A549 (cell line): Measurements from ENCODE around the gene MEF2C. TPM values are rescaled to one million over a fixed set of nuclear protein-coding genes. Genes with fewer than 3 reads are reported as not detected.

Source experiments
- ATAC-seq, 2 experiments: fragments of 200-7000 bp in 1 of 2; fragments of >200 bp in 1 of 2; cut with Nextera tagmentation in 1 of 2; cut with Tn5 transposase in 1 of 2; 3 replicates each; pipeline versions ENCODE4 v1.8.0 to v1.9.1; 2018 to 2020; ENCODE audit warnings: mild to moderate bottlenecking in 1 of 2, moderate library complexity in 1 of 2
- CTCF ChIA-PET: fragments of 300-600 bp; sonication (Branson Sonifier 250); formaldehyde crosslinking; extraction: SDS; loops from one replicate; lab custom pipeline; 2021; ENCODE audit warnings: antibody characterized with exemption, inconsistent platforms; lab: Yijun Ruan, JAX
- POLR2A ChIA-PET: fragments of 350-600 bp; formaldehyde crosslinking; extraction: SDS; loops from one replicate; lab custom pipeline; 2021; ENCODE audit warnings: antibody characterized with exemption, inconsistent platforms; lab: Yijun Ruan, JAX
- DNase-seq, 2 experiments: peaks; one replicate each; pipeline versions ENCODE4 v3.0.0 to v3.0.0-alpha.2; 2011 to 2016; ENCODE audit warnings: low read depth in 1 of 2, low spot score in 1 of 2
- FAIRE-seq: peaks from 2 replicates; lab custom pipeline; 2011; peaks lifted over from hg19 to GRCh38; lab: Jason Lieb, UNC
- H3K27ac ChIP-seq, 2 experiments: fragments of >200 bp; sonication (Bioruptor Twin); formaldehyde crosslinking; 3 replicates each; pipeline ENCODE4 v1.5.1; 2016 to 2017
- H3K4me1 ChIP-seq: fragments of >200 bp; sonication (Bioruptor Twin); formaldehyde crosslinking; 3 replicates; pipeline ENCODE4 v1.6.1; 2016
- H3K4me2 ChIP-seq: fragments of >200 bp; sonication (Bioruptor Twin); formaldehyde crosslinking; 3 replicates; pipeline ENCODE4 v1.6.1; 2016
- H3K4me3 ChIP-seq: fragments of >200 bp; sonication (Bioruptor Twin); formaldehyde crosslinking; 3 replicates; pipeline ENCODE4 v1.5.1; 2016
- H3K9me3 ChIP-seq: fragments of >200 bp; sonication (Bioruptor Twin); formaldehyde crosslinking; 3 replicates; pipeline ENCODE4 v1.6.1; 2016
- CHD4 ChIP-seq: fragments of 200-600 bp; sonication (generic); IDR thresholded peaks from 2 replicates; pipeline ENCODE4 v1.6.1; 2016; ENCODE audit warnings: antibody characterized with exemption, mild to moderate bottlenecking, borderline replicate concordance
- EP300 ChIP-seq, 2 experiments: fragments of >200 bp; sonication (Bioruptor Twin); formaldehyde crosslinking; IDR thresholded peaks; 2 replicates in 1 of 2; 3 replicates in 1 of 2; pipeline ENCODE4 v1.6.1; 2016 to 2017
- FOSB ChIP-seq: fragments of 250-450 bp; sonication (Bioruptor Pico); IDR thresholded peaks from 2 replicates; pipeline ENCODE4 v1.5.0; 2020; ENCODE audit warnings: mild to moderate bottlenecking, moderate library complexity
- GATA3 ChIP-seq: IDR thresholded peaks from 2 replicates; pipeline ENCODE4 v1.6.1; 2012; ENCODE audit warnings: borderline replicate concordance
- HES2 ChIP-seq: fragments of >200 bp; sonication (Bioruptor Twin); formaldehyde crosslinking; IDR thresholded peaks from 2 replicates; pipeline ENCODE4 v1.6.1; 2016
- HMGXB4 ChIP-seq: fragments of 250-450 bp; sonication (Bioruptor Pico); IDR thresholded peaks from 2 replicates; pipeline ENCODE4 v1.5.0; 2021; ENCODE audit warnings: mild to moderate bottlenecking, moderate library complexity, borderline replicate concordance
- HOXB13 ChIP-seq: fragments of 250-450 bp; sonication (Bioruptor Pico); IDR thresholded peaks from 2 replicates; pipeline ENCODE4 v1.5.0; 2020; ENCODE audit warnings: low read depth, mild to moderate bottlenecking, moderate library complexity
- JUNB ChIP-seq: fragments of >200 bp; sonication (Bioruptor Twin); formaldehyde crosslinking; IDR thresholded peaks from 2 replicates; pipeline ENCODE4 v1.6.1; 2016
- KDM5A ChIP-seq: fragments of 200-600 bp; sonication (generic); IDR thresholded peaks from 2 replicates; pipeline ENCODE4 v1.6.1; 2016; ENCODE audit warnings: antibody characterized with exemption, mild to moderate bottlenecking
- MAX ChIP-seq: IDR thresholded peaks from 2 replicates; pipeline ENCODE4 v1.6.1; 2012
- MYC ChIP-seq: IDR thresholded peaks from 2 replicates; pipeline ENCODE4 v1.6.1; 2012; ENCODE audit warnings: mild to moderate bottlenecking, inconsistent platforms, low read length, improper control_type of control experiment, borderline replicate concordance
- NFE2L2 ChIP-seq: fragments of 150-350 bp; conservative IDR thresholded peaks from 2 replicates; pipeline ENCODE4 v1.6.1; 2014; ENCODE audit warnings: low read length
- NPAS2 ChIP-seq: fragments of 250-450 bp; sonication (Bioruptor Pico); IDR thresholded peaks from 2 replicates; pipeline ENCODE4 v1.8.0; 2022; ENCODE audit warnings: mild to moderate bottlenecking, moderate library complexity, borderline replicate concordance
- PBX3 ChIP-seq: IDR thresholded peaks from 2 replicates; pipeline ENCODE4 v1.6.1; 2012
- POLR2AphosphoS2 ChIP-seq: conservative IDR thresholded peaks from 2 replicates; pipeline ENCODE4 v1.6.1; 2012; ENCODE audit warnings: low read length, improper control_type of control experiment, inconsistent platforms
- RAD21 ChIP-seq, 2 experiments: fragments of >200 bp in 1 of 2; sonication (Bioruptor Twin) in 1 of 2; formaldehyde crosslinking in 1 of 2; IDR thresholded peaks in 1 of 2; conservative IDR thresholded peaks in 1 of 2; 2 replicates in 1 of 2; 3 replicates in 1 of 2; pipeline ENCODE4 v1.6.1; 2012 to 2018; ENCODE audit warnings: inconsistent platforms in 1 of 2
- RARB ChIP-seq: fragments of 250-450 bp; sonication (Bioruptor Pico); IDR thresholded peaks from 2 replicates; pipeline ENCODE4 v1.8.0; 2021; ENCODE audit warnings: mild to moderate bottlenecking, moderate library complexity
- RNF2 ChIP-seq: fragments of 200-600 bp; sonication (generic); IDR thresholded peaks from 2 replicates; pipeline ENCODE4 v1.6.1; 2016; ENCODE audit warnings: low read depth, mild to moderate bottlenecking, antibody characterized with exemption, moderate library complexity, borderline replicate concordance
- TFCP2L1 ChIP-seq: fragments of 250-450 bp; sonication (Bioruptor Pico); IDR thresholded peaks from 2 replicates; pipeline ENCODE4 v1.5.0; 2021; ENCODE audit warnings: mild to moderate bottlenecking
- ZC3H11A ChIP-seq: fragments of 450-650 bp; IDR thresholded peaks from 2 replicates; pipeline ENCODE4 v1.6.1; 2014; ENCODE audit warnings: antibody characterized with exemption, mild to moderate bottlenecking
- ZFP36 ChIP-seq: fragments of 450-650 bp; IDR thresholded peaks from 2 replicates; pipeline ENCODE4 v1.6.1; 2014; ENCODE audit warnings: borderline replicate concordance; ENCODE audit not compliant: partially characterized antibody
- ZNF302 ChIP-seq: fragments of 250-450 bp; sonication (Bioruptor Pico); IDR thresholded peaks from 2 replicates; pipeline ENCODE4 v1.9.0; 2021; ENCODE audit warnings: inconsistent platforms, mild to moderate bottlenecking, moderate library complexity
- WGBS: methylation state at CpG from one replicate; pipeline ENCODE4 v1.1.6; 2017; ENCODE audit errors: missing lambda C conversion rate; 5-methylcytosine and 5-hydroxymethylcytosine counted together
- polyA plus RNA-seq, 4 experiments: library from polyadenylated mRNA; depleted of rRNA in 3 of 4; stranded (reverse); fragments of >200 nt; fragmentation: RNase III in 1 of 4; extraction: RNeasy Plus Mini Kit Qiagen cat#74134 plus additional on column Dnase treatment in 1 of 4; gene quantifications; 2 replicates in 3 of 4; 3 replicates in 1 of 4; pipeline ENCODE4 v1.2.3, GENCODE V29; 2011 to 2017

The MEF2C gene
- polyA plus RNA-seq, 2 of the 4 experiments (the other 2 are of a cell fraction), result 0.03 to 0.06 TPM

- TF ChIP-seq MYC (no peak), RAD21 (conservative IDR thresholded peaks at IDR 0.05 in 1 of 2, IDR thresholded peaks at IDR 0.05 in 1 of 2) (no peak), TFCP2L1 (CRISPR knock-in tag) (no peak), KDM5A (no peak), ZC3H11A (no peak), ZNF302 (CRISPR knock-in tag) (no peak), HMGXB4 (CRISPR knock-in tag) (no peak), JUNB (no peak), EP300 (IDR thresholded peaks at IDR 0.05) (no peak), GATA3 (no peak), ZFP36 (no peak), HOXB13 (CRISPR knock-in tag) (no peak)
Observed at GRCh38 chr5:88722546-88723073, 160.4 kb downstream of the MEF2C start (continued).

GRCh38 chr5:88719434-88719833, 163.6 kb downstream of the MEF2C start:
- H3K4me1 ChIP-seq, result no peaks in the 10 kb centered on the region
- no peak overlapping the region for H3K4me3 ChIP-seq
- H3K4me2 ChIP-seq, result no peak overlapping the region
- WGBS, result 53% methylated on average over 3 of the region's 3 CpGs
- H3K9me3 ChIP-seq, result no peaks in the 10 kb centered on the region
- no peak for ATAC-seq
- ChIA-PET CTCF (interaction anchor here (1.5 kb wide), 1 partner anchor 938 kb away, joined by 5 read pairs; no protein-coding TSS in a partner anchor), POLR2A (no interaction called here)
- H3K27ac ChIP-seq, result no peak overlapping the region
- DNase-seq, result no peak
- TF ChIP-seq ZNF302 (CRISPR knock-in tag) (no peak), POLR2AphosphoS2 (no peak), HMGXB4 (CRISPR knock-in tag) (no peak), CHD4 (no peak), FOSB (CRISPR knock-in tag) (no peak), NPAS2 (CRISPR knock-in tag) (no peak), MAX (no peak), HES2 (no peak), NFE2L2 (no peak), RNF2 (no peak), RARB (CRISPR knock-in tag) (no peak), PBX3 (no peak), GATA3 (no peak)
- TF ChIP-seq, all 56 proteins: peak for 0
- FAIRE-seq, result no peak
